Measurements from ENCODE around the gene U2AF2.

DNA sequence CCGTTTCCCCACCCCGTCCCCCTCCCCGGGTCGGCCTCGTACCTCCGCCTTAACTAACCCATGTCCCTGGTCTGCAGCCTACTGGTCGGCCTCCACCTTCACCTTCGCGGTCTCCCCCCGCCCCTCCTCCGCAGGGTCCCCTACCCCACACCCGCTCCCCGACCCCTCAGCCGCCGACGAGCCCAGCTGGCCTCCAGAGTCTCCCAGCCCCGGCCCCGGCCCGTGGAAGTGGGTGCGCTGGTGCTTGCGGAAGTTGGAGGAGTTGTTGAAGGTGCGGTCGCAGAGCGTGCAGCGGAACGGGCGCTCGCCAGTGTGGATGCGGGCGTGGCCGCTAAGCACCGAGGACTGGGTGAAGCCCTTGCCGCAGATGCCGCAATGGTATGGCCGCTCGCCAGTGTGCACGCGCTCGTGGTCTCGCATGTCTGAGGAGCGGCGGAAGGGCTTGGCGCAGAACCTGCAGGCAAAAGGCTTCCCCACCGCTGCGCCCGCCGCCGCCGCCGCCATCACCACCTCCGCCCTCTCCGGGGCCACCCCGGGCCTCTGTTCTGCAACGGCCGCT, 33.1 kb upstream of the U2AF2 start:
- TF ChIP-seq REST (IDR thresholded peaks at IDR 0.05; ENCODE audit: borderline replicate concordance) (no peak), CTCF (IDR thresholded peaks at IDR 0.05; ENCODE audit: poor library complexity, severe bottlenecking) (no peak)

Measured in neural cell (in vitro differentiated cells).